Stimulated activated CD4-positive, alpha-beta T cell treated with anti-CD3 and anti-CD28 coated beads, Interleukin-2, amount 100 ng/mL, for 24 hours (primary cell): ENCODE results near the gene DLG2.

ENCODE experiments used
- DNase-seq, 2 donors: peaks; one replicate each; pipeline ENCODE4 v3.0.0-alpha.2; 2020

The DLG2 gene

GRCh38 chr11:84035645-84036044 is 1591.5 kb downstream of the DLG2 start:
- no peak for DNase-seq

DNA sequence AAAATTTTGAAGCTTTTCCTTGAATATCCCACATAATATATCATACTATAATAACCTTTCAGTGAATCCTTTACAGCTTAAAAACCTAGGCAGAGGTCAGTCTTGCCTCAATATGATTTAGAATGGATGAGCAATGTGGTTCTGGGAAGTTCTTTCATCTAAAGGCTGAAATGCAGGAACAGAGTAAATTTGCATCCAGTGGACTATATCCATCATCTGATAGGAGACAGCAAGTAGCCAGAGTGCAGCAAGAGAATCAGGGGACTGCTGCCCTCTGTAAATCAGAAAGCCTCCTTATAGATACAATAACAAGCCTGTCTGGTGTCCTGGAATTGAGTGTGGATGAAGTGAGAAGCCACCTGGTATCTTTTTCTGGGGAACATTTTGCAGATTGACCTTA is 1592.7 kb downstream of the DLG2 start:
- DNase-seq, result no peak

DNA sequence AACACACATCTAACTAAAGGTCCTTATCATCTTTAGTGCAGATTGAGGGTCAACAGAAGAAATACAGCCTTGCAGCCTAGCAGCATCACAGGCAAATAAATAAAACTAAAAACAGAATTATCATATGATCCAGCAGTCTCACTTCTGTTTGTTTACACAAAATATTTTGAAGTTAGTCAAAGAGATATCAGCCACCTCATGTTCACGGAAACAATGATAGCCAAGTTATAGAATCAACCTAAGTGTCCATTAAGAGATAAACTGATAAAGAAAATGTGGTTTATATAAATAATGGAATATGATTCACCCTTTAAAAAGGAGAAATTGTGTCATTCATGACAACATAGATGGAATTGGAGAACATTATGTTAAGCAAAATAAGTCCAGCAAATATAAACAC is 1602.9 kb downstream of the DLG2 start:
- no peak for DNase-seq

GRCh38 chr11:84022695-84023094 is 1604.4 kb downstream of the DLG2 start:
- DNase-seq, result no peak

GRCh38 chr11:84022201-84022600 is 1604.9 kb downstream of the DLG2 start:
- no peak for DNase-seq

GRCh38 chr11:84021291-84021690 is 1605.9 kb downstream of the DLG2 start:
- no peak for DNase-seq

GRCh38 chr11:84019571-84020194 is 1607.5 kb downstream of the DLG2 start:
- DNase-seq, result no peak

GRCh38 chr11:84014539-84014938 is 1612.6 kb downstream of the DLG2 start:
- no peak for DNase-seq

DNA sequence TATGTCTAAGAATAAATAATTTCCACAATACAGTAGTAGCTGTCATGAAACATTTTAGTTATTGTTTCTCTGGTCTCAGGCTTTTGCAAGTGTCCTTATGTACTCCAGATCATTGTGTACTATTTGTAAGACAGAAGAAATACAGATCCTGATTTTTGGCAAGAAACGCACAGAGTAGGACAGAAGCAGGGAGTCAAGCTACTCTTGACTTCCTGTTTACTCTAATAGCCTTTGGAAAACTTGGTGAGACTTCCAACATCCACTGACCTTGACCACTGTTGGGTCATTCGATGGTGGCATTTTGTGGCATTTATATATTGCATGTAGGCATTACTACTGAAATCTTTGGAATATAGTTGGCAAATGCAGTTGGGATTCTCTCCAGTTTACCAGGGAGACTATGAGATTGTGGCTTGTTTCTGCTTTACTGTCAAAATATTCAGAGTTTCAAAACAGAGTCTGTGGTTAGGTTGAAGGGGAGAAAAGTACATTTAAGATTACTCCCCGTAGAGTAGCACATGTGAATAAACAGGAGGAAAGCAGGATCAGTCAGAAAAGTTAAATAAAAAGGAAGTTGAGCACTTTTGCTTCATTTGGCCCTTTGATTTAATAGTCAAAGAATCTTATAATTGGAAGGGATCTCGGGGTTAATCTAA is 1614.8 kb downstream of the DLG2 start:
- no peak for DNase-seq

- no peak for DNase-seq
These were observed 1624.0 kb downstream of the DLG2 start for GRCh38 chr11:84003181-84003580.

GRCh38 chr11:83998921-83999320 is 1628.2 kb downstream of the DLG2 start:
- DNase-seq, result no peak

- no peak for DNase-seq
These were observed 1636.9 kb downstream of the DLG2 start for GRCh38 chr11:83990160-83990733.

DNA sequence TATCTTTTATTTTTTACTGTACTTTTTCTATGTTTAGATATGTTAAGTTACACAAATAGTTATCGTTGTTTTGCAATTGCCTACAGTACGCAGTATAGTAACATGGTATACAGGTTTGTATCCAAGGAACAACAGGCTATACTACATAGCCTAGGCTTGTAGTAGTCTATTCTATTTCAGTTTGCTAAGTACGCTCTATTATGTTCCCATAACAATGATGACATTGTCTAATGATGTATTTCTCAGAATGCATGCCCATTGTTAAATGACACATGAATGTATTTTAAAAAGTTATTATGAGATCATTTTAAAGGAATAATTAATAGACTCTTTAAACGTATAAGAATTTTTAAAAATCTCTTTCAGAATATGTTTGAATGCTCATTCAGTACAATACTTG is 1644.3 kb downstream of the DLG2 start:
- no peak for DNase-seq

DNA sequence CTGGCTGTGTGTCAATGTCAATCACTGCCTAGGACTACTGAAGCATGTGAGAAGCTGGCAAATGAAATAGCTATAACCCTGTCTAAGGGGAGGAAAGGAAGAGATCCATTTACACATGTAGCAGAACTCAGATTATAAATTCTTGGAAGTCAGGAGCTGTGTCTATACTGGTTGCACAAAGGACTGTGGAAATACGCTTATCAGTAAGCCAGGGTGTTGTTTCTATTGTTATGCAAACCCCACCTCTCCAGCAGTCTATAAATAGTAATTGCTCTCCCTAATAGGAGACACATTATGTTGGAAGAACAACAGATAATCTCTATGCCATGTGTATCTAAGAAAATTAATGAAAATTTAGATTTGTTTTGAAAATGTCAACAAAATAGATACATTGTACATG is 1647.6 kb downstream of the DLG2 start:
- DNase-seq, result no peak

GRCh38 chr11:83978942-83979341 is 1648.2 kb downstream of the DLG2 start:
- no peak for DNase-seq

GRCh38 chr11:83976086-83976485 is 1651.1 kb downstream of the DLG2 start:
- no peak for DNase-seq

GRCh38 chr11:83972536-83972935 is 1654.6 kb downstream of the DLG2 start:
- no peak for DNase-seq

DNA sequence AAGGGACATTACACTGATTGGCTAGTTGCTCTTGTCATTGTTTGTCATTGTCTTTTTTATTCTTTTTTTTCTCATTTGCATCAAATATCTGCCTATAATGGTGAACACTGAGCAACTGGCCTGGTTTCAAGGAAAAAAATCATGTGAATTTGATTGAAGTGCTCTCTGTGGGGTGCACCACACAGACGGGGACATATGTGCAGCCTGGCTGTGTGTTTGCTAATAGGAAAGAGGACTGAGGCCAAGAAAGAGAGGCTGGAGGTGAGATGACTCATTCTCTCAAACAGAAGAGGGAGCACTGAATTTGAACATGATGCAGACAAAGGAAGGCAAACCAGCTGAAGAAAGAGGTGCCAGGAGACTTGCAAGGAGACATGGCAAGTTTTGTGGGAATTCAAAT is 1656.1 kb downstream of the DLG2 start:
- DNase-seq, result no peak

DNA sequence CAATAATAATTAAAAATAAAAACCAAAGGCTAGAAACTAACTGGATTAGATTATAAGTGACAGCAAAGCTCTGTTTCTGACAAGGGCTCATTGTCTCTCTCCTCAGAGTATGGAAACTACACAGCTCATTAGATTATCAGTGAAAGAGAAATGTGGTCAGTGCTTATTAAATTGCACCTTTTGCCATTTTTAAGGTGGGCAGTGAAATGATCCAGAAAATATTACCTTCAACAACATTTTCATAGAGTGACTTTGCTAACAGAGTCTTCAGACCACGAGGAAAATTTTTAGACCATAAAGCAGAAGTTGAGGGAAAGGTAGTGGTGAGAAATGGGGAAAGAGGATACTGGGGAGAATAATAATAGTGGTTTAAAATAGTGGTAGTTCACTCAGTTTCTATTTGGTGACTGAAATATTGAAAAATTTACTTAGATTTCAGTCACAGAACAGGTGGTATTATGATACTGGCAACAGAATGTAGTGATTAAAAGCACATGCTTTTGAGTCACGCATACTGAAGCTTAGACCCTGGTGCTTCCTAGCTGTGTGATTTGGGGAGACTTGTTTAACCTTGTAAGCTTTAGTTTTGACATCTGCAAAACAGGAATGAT is 1657.0 kb downstream of the DLG2 start:
- DNase-seq, result no peak

- DNase-seq, result no peak
These were observed 1669.9 kb downstream of the DLG2 start for GRCh38 chr11:83957038-83957900.

DNA sequence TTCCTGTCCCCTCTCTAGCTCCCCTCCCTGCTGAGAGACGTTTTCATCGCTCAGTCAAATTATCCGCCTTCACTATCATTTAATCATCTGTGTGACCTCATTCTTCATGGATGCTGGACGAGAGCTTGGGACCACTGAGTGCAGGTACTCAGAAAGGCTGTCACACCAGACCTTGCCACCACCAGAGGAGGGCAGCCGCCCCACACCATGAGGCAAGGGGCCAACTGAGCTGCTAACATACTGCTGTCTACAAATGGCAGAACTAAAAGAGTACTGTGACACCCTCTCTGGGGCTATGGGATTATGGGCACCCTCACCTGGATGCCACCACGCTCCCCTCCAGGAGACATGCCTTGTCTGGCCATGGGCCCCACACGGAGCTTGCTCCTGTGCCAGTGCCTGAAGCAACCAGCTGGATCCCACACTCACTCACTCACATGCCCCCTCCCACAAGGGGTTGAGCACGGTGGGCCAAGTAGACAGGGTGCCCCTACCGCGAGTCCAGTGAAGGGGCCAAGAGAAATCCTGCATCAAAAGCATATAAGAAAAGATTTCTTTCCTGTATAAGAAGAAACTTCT is 1670.9 kb downstream of the DLG2 start:
- DNase-seq, result no peak

DNA sequence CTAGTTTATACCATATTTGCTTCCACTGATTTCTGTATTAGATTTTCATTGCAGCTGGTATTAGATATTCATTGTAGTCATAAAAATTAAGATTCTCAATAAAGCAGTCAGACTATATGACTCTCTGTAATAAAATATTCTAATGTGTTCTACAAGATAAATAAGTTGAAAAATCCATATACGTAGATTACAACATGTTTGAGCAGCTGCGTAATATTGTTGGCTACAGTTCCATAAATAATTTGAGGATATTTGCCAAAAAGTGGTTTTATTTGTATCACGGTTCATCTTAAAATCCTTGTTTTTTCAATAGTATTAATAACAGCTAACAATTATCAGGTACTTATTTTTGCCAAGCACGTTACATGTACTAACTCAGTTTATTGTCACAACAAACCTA is 1672.4 kb downstream of the DLG2 start:
- DNase-seq, result no peak

DNA sequence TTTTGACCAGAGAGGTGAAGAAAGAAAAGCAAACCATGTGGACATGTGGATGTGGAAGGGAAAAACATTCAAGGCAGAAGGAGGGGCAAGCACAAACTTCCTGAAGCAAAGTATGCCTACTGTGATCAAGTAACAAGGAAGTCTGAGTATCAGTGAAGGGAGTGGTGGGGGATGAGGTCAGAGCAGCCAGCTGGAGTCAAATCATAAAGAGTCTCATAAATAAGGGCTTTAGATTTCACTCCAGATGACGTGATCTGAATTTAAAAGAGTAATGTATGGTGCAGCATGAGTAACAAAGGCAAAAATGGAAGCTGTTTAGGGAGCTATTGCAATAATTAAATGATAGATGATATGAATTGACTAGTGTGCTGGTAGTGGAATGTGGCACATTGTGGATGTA is 1675.6 kb downstream of the DLG2 start:
- no peak for DNase-seq
